ACC112 (cell line): ENCODE results near the gene THBS3.
"Not testable (repeated sequence)": the region's sequence is repeated elsewhere in the genome, so short reads cannot be mapped to it uniquely, and the experiment has no call there.

ENCODE experiments used
- H2AFZ ChIP-seq: fragments of 200-600 bp; sonication (generic); one replicate; pipeline ENCODE4 v1.6.0; 2017; ENCODE audit warnings: antibody characterized with exemption, low read length; ENCODE audit not compliant: unreplicated experiment
- H3K27ac ChIP-seq: fragments of 200-600 bp; sonication (generic); 2 replicates; pipeline ENCODE4 v1.5.1; 2014; ENCODE audit warnings: low read depth, mild to moderate bottlenecking, antibody characterized with exemption, low read length, moderate library complexity
- H3K27me3 ChIP-seq: fragments of 200-600 bp; sonication (generic); 2 replicates; pipeline ENCODE4 v1.6.1; 2014; ENCODE audit warnings: mild to moderate bottlenecking, antibody characterized with exemption, low read length, moderate library complexity, mixed read lengths; ENCODE audit not compliant: insufficient read depth
- H3K36me3 ChIP-seq: fragments of 200-600 bp; sonication (generic); 2 replicates; pipeline ENCODE4 v1.6.1; 2016; ENCODE audit warnings: mild to moderate bottlenecking, antibody characterized with exemption, low read length, moderate library complexity, mixed read lengths; ENCODE audit not compliant: insufficient read depth
- H3K4me1 ChIP-seq: fragments of 200-600 bp; sonication (generic); one replicate; pipeline ENCODE4 v1.6.1; 2016; ENCODE audit warnings: low read length, mixed read lengths; ENCODE audit not compliant: insufficient read depth, unreplicated experiment, control insufficient read depth
- H3K4me3 ChIP-seq: fragments of 200-600 bp; sonication (generic); 2 replicates; pipeline ENCODE4 v1.5.1; 2014; ENCODE audit warnings: mild to moderate bottlenecking, low read depth, low read length
- H3K79me2 ChIP-seq: fragments of 200-600 bp; sonication (generic); one replicate; pipeline ENCODE4 v1.6.0; 2016; ENCODE audit warnings: low read length; ENCODE audit not compliant: control insufficient read depth, unreplicated experiment, insufficient read depth

Gene THBS3

GRCh38 chr1:155250246-155250632 is 42.5 kb upstream of the THBS3 start:
- peaks cover 17% of the 10 kb centered on the region for H3K79me2 ChIP-seq
- no peaks in the 10 kb centered on the region for H3K36me3 ChIP-seq
- no peak overlapping the region for H2AFZ ChIP-seq
- peaks cover 14% of the 10 kb centered on the region for H3K4me1 ChIP-seq
- no peak overlapping the region for H3K4me3 ChIP-seq
- no peaks in the 10 kb centered on the region for H3K27me3 ChIP-seq
- no peak overlapping the region for H3K27ac ChIP-seq

- peaks cover 8% of the 10 kb centered on the region for H3K4me1 ChIP-seq
- H2AFZ ChIP-seq: no peak overlapping the region
- no peaks in the 10 kb centered on the region for H3K27me3 ChIP-seq
- peaks cover 9% of the 10 kb centered on the region for H3K79me2 ChIP-seq
- H3K4me3 ChIP-seq: no peak overlapping the region
- H3K36me3 ChIP-seq: no peaks in the 10 kb centered on the region
- no peak overlapping the region for H3K27ac ChIP-seq
Measured at GRCh38 chr1:155247667-155248553, 40.2 kb upstream of the THBS3 start.

- H3K4me1 ChIP-seq: peaks cover 17% of the 10 kb centered on the region
- not testable (repeated sequence) for H3K27me3 ChIP-seq, H3K36me3 ChIP-seq, H3K27ac ChIP-seq, H2AFZ ChIP-seq, H3K4me3 ChIP-seq
- peaks cover 15% of the 10 kb centered on the region for H3K79me2 ChIP-seq
Measured at GRCh38 chr1:155246796-155247195, 39.1 kb upstream of the THBS3 start.

GRCh38 chr1:155245163-155245524 is 37.4 kb upstream of the THBS3 start:
- peaks cover 21% of the 10 kb centered on the region for H3K4me1 ChIP-seq
- H3K79me2 ChIP-seq: peaks cover 15% of the 10 kb centered on the region
- H3K4me3 ChIP-seq: peak overlapping the region; percentile 72
- no peaks in the 10 kb centered on the region for H3K27me3 ChIP-seq
- H3K27ac ChIP-seq: peak overlapping the region; percentile 71
- peak overlapping the region; percentile 91 for H2AFZ ChIP-seq
- no peaks in the 10 kb centered on the region for H3K36me3 ChIP-seq

GRCh38 chr1:155244368-155245162 is 36.9 kb upstream of the THBS3 start:
- H3K4me3 ChIP-seq: peak overlapping the region; percentile 72
- H3K79me2 ChIP-seq: peaks cover 15% of the 10 kb centered on the region
- H3K36me3 ChIP-seq: no peaks in the 10 kb centered on the region
- peak overlapping the region; percentile 71 for H3K27ac ChIP-seq
- H3K4me1 ChIP-seq: peaks cover 21% of the 10 kb centered on the region
- H2AFZ ChIP-seq: peak overlapping the region; percentile 91
- H3K27me3 ChIP-seq: no peaks in the 10 kb centered on the region

GRCh38 chr1:155242805-155243358 is 35.2 kb upstream of the THBS3 start:
- Histone ChIP-seq H2AFZ (no peak overlapping the region), H3K27me3 (no peaks in the 10 kb centered on the region), H3K27ac (no peak overlapping the region), H3K4me3 (peak overlapping the region; percentile 72), H3K79me2 (peaks cover 15% of the 10 kb centered on the region), H3K4me1 (peaks cover 21% of the 10 kb centered on the region), H3K36me3 (no peaks in the 10 kb centered on the region)

GRCh38 chr1:155241841-155242264 is 34.2 kb upstream of the THBS3 start:
- Histone ChIP-seq H3K4me1 (peaks cover 24% of the 10 kb centered on the region), H3K27me3 (no peaks in the 10 kb centered on the region), H3K4me3 (no peak overlapping the region), H3K36me3 (no peaks in the 10 kb centered on the region), H2AFZ (no peak overlapping the region), H3K79me2 (peaks cover 15% of the 10 kb centered on the region), H3K27ac (no peak overlapping the region)

GRCh38 chr1:155241069-155241679 is 33.5 kb upstream of the THBS3 start:
- no peaks in the 10 kb centered on the region for H3K27me3 ChIP-seq
- no peak overlapping the region for H3K27ac ChIP-seq
- peaks cover 15% of the 10 kb centered on the region for H3K79me2 ChIP-seq
- peaks cover 25% of the 10 kb centered on the region for H3K4me1 ChIP-seq
- H2AFZ ChIP-seq: peak overlapping the region; percentile 57
- no peaks in the 10 kb centered on the region for H3K36me3 ChIP-seq
- peak overlapping the region; percentile 78 for H3K4me3 ChIP-seq

GRCh38 chr1:155236451-155236850 is 28.8 kb upstream of the THBS3 start:
- Histone ChIP-seq H2AFZ (no peak overlapping the region), H3K36me3 (no peaks in the 10 kb centered on the region), H3K27ac (no peak overlapping the region), H3K79me2 (no peaks in the 10 kb centered on the region), H3K27me3 (no peaks in the 10 kb centered on the region), H3K4me1 (peaks cover 11% of the 10 kb centered on the region), H3K4me3 (no peak overlapping the region)

GRCh38 chr1:155235375-155235774 is 27.7 kb upstream of the THBS3 start:
- H3K79me2 ChIP-seq, H2AFZ ChIP-seq, H3K4me1 ChIP-seq, H3K36me3 ChIP-seq, H3K4me3 ChIP-seq, H3K27ac ChIP-seq, H3K27me3 ChIP-seq: not testable (repeated sequence)
